HCT116 (cell line): ENCODE data around the gene WDR48. TPM values are rescaled to one million over a fixed set of nuclear protein-coding genes. Genes with fewer than 3 reads are reported as not detected.

ENCODE experiments used
- ATAC-seq: fragments of 200-7000 bp; cut with Tn5 transposase; 2 replicates; pipeline ENCODE4 v1.9.1; 2020; ENCODE audit warnings: mild to moderate bottlenecking, moderate library complexity
- BruUV-seq: library from RNA; stranded (reverse); fragments of 400-500 nt; replicated peaks from 2 replicates; lab custom pipeline; 2021; lab: Mats Ljungman, UMichigan
- CTCF ChIA-PET: fragments of 300-600 bp; sonication (Branson Sonifier 250); formaldehyde crosslinking; loops from one replicate; lab custom pipeline; 2021; ENCODE audit warnings: antibody characterized with exemption; lab: Charles Lee
- POLR2A ChIA-PET: fragments of 300-600, 350-600 bp; sonication (Branson Sonifier 250); formaldehyde crosslinking; loops from one replicate; lab custom pipeline; 2021; ENCODE audit warnings: antibody characterized with exemption; lab: Charles Lee
- RAD21 ChIA-PET, 2 experiments: fragments of 300-600 bp; sonication (Branson Sonifier 250); formaldehyde crosslinking; loops; one replicate each; lab custom pipeline; 2023; ENCODE audit warnings: low total read pairs in 2 of 2; ENCODE audit not compliant: uncharacterized antibody in 2 of 2, unreplicated experiment in 2 of 2, low non-redundant PET in 1 of 2; lab: Charles Lee
- DNase-seq: peaks from one replicate; pipeline ENCODE4 v3.0.0-alpha.2; 2010; ENCODE audit warnings: low read depth, low spot score
- H2AFZ ChIP-seq: fragments of 200-600 bp; shearing (Covaris generic), sonication (generic); 2 replicates; pipeline ENCODE4 v1.6.1; 2017; ENCODE audit warnings: low read depth, mixed run types, mixed read lengths, antibody characterized with exemption, low read length; ENCODE audit not compliant: poor library complexity, severe bottlenecking
- H3K27ac ChIP-seq: 2 replicates; pipeline ENCODE4 v1.5.1; 2012; ENCODE audit warnings: low read depth, low read length
- H3K27me3 ChIP-seq: fragments of 200-600 bp; sonication (generic); 2 replicates; pipeline ENCODE4 v1.6.1; 2016; ENCODE audit warnings: mixed run types, low read length, mixed read lengths; ENCODE audit not compliant: insufficient read depth
- H3K36me3 ChIP-seq, 2 experiments: fragments of 200-500 bp in 1 of 2; fragments of 200-600 bp in 1 of 2; sonication (Bioruptor generic) in 1 of 2; sonication (generic) in 1 of 2; 2 replicates each; pipeline versions ENCODE4 v1.5.1 to v1.6.1; 2014 to 2016; ENCODE audit warnings: low read length in 2 of 2, inconsistent platforms in 1 of 2, mixed read lengths in 1 of 2, mixed run types in 1 of 2; ENCODE audit not compliant: insufficient read depth in 2 of 2, control insufficient read depth in 1 of 2
- H3K4me1 ChIP-seq, 2 experiments: fragments of 200-600 bp in 1 of 2; sonication (generic) in 1 of 2; 2 replicates each; pipeline versions ENCODE4 v1.5.1 to v1.6.1; 2012 to 2017; ENCODE audit warnings: low read length in 2 of 2, inconsistent platforms in 1 of 2, mild to moderate bottlenecking in 1 of 2, mixed read lengths in 1 of 2, mixed run types in 1 of 2, moderate library complexity in 1 of 2; ENCODE audit not compliant: insufficient read depth in 2 of 2, control insufficient read depth in 1 of 2
- H3K4me2 ChIP-seq: fragments of 200-600 bp; sonication (generic); 2 replicates; pipeline ENCODE4 v1.6.1; 2017; ENCODE audit warnings: mixed run types, low read length, mixed read lengths
- H3K4me3 ChIP-seq, 2 experiments: fragments of 200-600 bp in 1 of 2; sonication (generic) in 1 of 2; replicated peaks in 1 of 2; 2 replicates each; pipeline ENCODE4 v1.5.1; 2011 to 2016; ENCODE audit warnings: low read length in 2 of 2, control low read depth in 1 of 2, low read depth in 1 of 2, mild to moderate bottlenecking in 1 of 2, mixed read lengths in 1 of 2, mixed run types in 1 of 2
- H3K79me2 ChIP-seq: fragments of 200-600 bp; sonication (generic); 2 replicates; pipeline ENCODE4 v1.6.1; 2017; ENCODE audit warnings: mild to moderate bottlenecking, mixed run types, low read length, moderate library complexity, mixed read lengths; ENCODE audit not compliant: insufficient read depth
- H3K9ac ChIP-seq: fragments of 200-600 bp; sonication (generic); 2 replicates; pipeline ENCODE4 v1.6.1; 2016; ENCODE audit warnings: low read length, mixed read lengths
- H3K9me2 ChIP-seq: fragments of 200-600 bp; sonication (generic), shearing (Covaris generic); 2 replicates; pipeline ENCODE4 v1.6.1; 2017; ENCODE audit warnings: mixed run types, mild to moderate bottlenecking, moderate library complexity; ENCODE audit not compliant: insufficient read depth
- H3K9me3 ChIP-seq, 2 experiments: fragments of 200-500 bp in 1 of 2; fragments of 200-600 bp in 1 of 2; sonication (Bioruptor generic) in 1 of 2; sonication (generic) in 1 of 2; 2 replicates each; pipeline ENCODE4 v1.6.1; 2014 to 2017; ENCODE audit warnings: low read length in 2 of 2, mixed read lengths in 2 of 2, inconsistent platforms in 1 of 2, low read depth in 1 of 2, mild to moderate bottlenecking in 1 of 2, mixed run types in 1 of 2, moderate library complexity in 1 of 2; ENCODE audit not compliant: control insufficient read depth in 1 of 2, insufficient read depth in 1 of 2
- H4K20me1 ChIP-seq: fragments of 200-600 bp; sonication (generic), shearing (Covaris generic); 2 replicates; pipeline ENCODE4 v1.6.1; 2017; ENCODE audit warnings: mixed run types, mild to moderate bottlenecking, moderate library complexity; ENCODE audit not compliant: insufficient read depth
- ATF3 ChIP-seq: IDR thresholded peaks from 2 replicates; pipeline ENCODE4 v1.6.1; 2012
- CBX3 ChIP-seq: IDR thresholded peaks from 2 replicates; pipeline ENCODE4 v1.6.1; 2012; ENCODE audit warnings: low read depth
- CEBPB ChIP-seq: IDR thresholded peaks from 2 replicates; pipeline ENCODE4 v1.6.1; 2012; ENCODE audit warnings: low read depth
- CTCF ChIP-seq, 3 experiments: fragments of 200-600 bp in 1 of 3; sonication (generic) in 1 of 3; IDR thresholded peaks in 2 of 3; conservative IDR thresholded peaks in 1 of 3; 2 replicates each; pipeline ENCODE4 v1.5.1; 2012 to 2017; ENCODE audit warnings: low read depth in 2 of 3, low read length in 2 of 3, antibody characterized with exemption in 1 of 3, borderline replicate concordance in 1 of 3, control low read depth in 1 of 3, mild to moderate bottlenecking in 1 of 3, mixed read lengths in 1 of 3, mixed run types in 1 of 3, moderate library complexity in 1 of 3; ENCODE audit not compliant: insufficient read depth in 1 of 3
- EGR1 ChIP-seq: IDR thresholded peaks from 2 replicates; pipeline ENCODE4 v1.6.1; 2012; ENCODE audit warnings: low read depth
- EZH2 ChIP-seq: fragments of 200-600 bp; sonication (generic); IDR thresholded peaks from 2 replicates; pipeline ENCODE4 v1.6.1; 2017; ENCODE audit warnings: antibody characterized with exemption, mixed run types
- EZH2phosphoT487 ChIP-seq: fragments of 200-600 bp; IDR thresholded peaks from 2 replicates; pipeline ENCODE4 v1.6.1; 2018; ENCODE audit warnings: antibody characterized with exemption, borderline replicate concordance
- FOSL1 ChIP-seq: IDR thresholded peaks from 2 replicates; pipeline ENCODE4 v1.6.1; 2012; ENCODE audit warnings: low read depth
- JUND ChIP-seq: IDR thresholded peaks from 2 replicates; pipeline ENCODE4 v1.6.1; 2012
- MAX ChIP-seq: IDR thresholded peaks from 2 replicates; pipeline ENCODE4 v1.6.1; 2012
- POLR2A ChIP-seq: IDR thresholded peaks from 2 replicates; pipeline ENCODE4 v1.7.0; 2011; ENCODE audit warnings: borderline replicate concordance; ENCODE audit not compliant: insufficient read depth, insufficient read length; ENCODE audit errors: extremely low read depth
- POLR2AphosphoS5 ChIP-seq: IDR thresholded peaks from 2 replicates; pipeline ENCODE4 v1.6.1; 2011; ENCODE audit warnings: mild to moderate bottlenecking, low read depth, low read length, moderate library complexity
- RAD21 ChIP-seq: IDR thresholded peaks from 2 replicates; pipeline ENCODE4 v1.6.1; 2012; ENCODE audit warnings: low read depth, mild to moderate bottlenecking
- REST ChIP-seq: IDR thresholded peaks from 2 replicates; pipeline ENCODE4 v1.6.1; 2012; ENCODE audit warnings: low read depth
- SIN3A ChIP-seq: IDR thresholded peaks from 2 replicates; pipeline ENCODE4 v1.6.1; 2012; ENCODE audit warnings: low read depth
- SP1 ChIP-seq: IDR thresholded peaks from 2 replicates; pipeline ENCODE4 v1.6.1; 2012; ENCODE audit warnings: low read depth
- SRF ChIP-seq: IDR thresholded peaks from 2 replicates; pipeline ENCODE4 v1.6.1; 2012; ENCODE audit warnings: low read depth
- TCF7L2 ChIP-seq: IDR thresholded peaks from 2 replicates; pipeline ENCODE4 v1.7.0; 2011; ENCODE audit warnings: borderline replicate concordance, inconsistent platforms; ENCODE audit not compliant: insufficient read depth, insufficient read length; ENCODE audit errors: extremely low read depth
- YY1 ChIP-seq: IDR thresholded peaks from 2 replicates; pipeline ENCODE4 v1.6.1; 2011; ENCODE audit warnings: low read length, low read depth, moderate library complexity, mild to moderate bottlenecking; ENCODE audit not compliant: insufficient replicate concordance; ENCODE audit errors: extremely low read depth
- intact Hi-C: fragments of 100-400 bp; cut with micrococcal nuclease; formaldehyde crosslinking; loops from 2 replicates; pipeline ENCODE4 v1.10.0; 2022
- total RNA-seq: library from RNA; stranded (reverse); gene quantifications from one replicate; pipeline ENCODE4 v1.2.1, GENCODE V29; 2021; ENCODE audit not compliant: unreplicated experiment

The WDR48 gene
- total RNA-seq, 1 experiment from 2014 or later: 35.6 TPM

GRCh38 chr3:39127908-39128304, 76.1 kb downstream of the WDR48 start:
- no peak overlapping the region for H3K27ac ChIP-seq
- ChIA-PET RAD21 (interaction anchor here (3.6 to 3.9 kb wide), 2 partner anchors 160 kb away, joined by 21 to 30 read pairs; no protein-coding TSS in a partner anchor), POLR2A (no interaction called here), CTCF (interaction anchor here (6.7 kb wide), 1 partner anchor 162 kb away, joined by 184 read pairs; no protein-coding TSS in a partner anchor)
- H3K4me1 ChIP-seq: peaks cover 27 to 31% of the 10 kb centered on the region in 2 experiments
- no peaks in the 10 kb centered on the region for H3K36me3 ChIP-seq
- no peak overlapping the region for H2AFZ ChIP-seq
- H3K9me3 ChIP-seq: no peaks in the 10 kb centered on the region
- no peak overlapping the region for H3K4me3 ChIP-seq
- no peaks in the 10 kb centered on the region for H3K79me2 ChIP-seq
- no peak overlapping the region for H3K4me2 ChIP-seq
- TF ChIP-seq JUND: no peak
- no peak for TF ChIP-seq POLR2A
- TF ChIP-seq EGR1: no peak
- no peak for TF ChIP-seq EZH2phosphoT487
- no peak for TF ChIP-seq CEBPB
- no peak for TF ChIP-seq TCF7L2
- no peak for TF ChIP-seq SRF
- TF ChIP-seq POLR2AphosphoS5: no peak
- no peak for TF ChIP-seq MAX
- no peak for TF ChIP-seq SIN3A
- no peak for TF ChIP-seq RAD21
- TF ChIP-seq CTCF (IDR thresholded peaks at IDR 0.05 in 2 of 3, conservative IDR thresholded peaks at IDR 0.05 in 1 of 3; ENCODE audit: borderline replicate concordance in 1 of 3, insufficient read depth in 1 of 3, low read depth in 2 of 3, low read length in 2 of 3): no peak
- TF ChIP-seq REST: no peak
- no peak for TF ChIP-seq YY1
- TF ChIP-seq EZH2: no peak
- TF ChIP-seq ATF3: no peak
- TF ChIP-seq SP1: no peak
- TF ChIP-seq CBX3: no peak
- no peak for TF ChIP-seq FOSL1
- H3K9me2 ChIP-seq: no peaks in the 10 kb centered on the region
- H4K20me1 ChIP-seq: no peaks in the 10 kb centered on the region
- no peak overlapping the region for H3K9ac ChIP-seq
- ATAC-seq: no peak
- DNase-seq: no peak
- H3K27me3 ChIP-seq: no peaks in the 10 kb centered on the region
- no TSS peak for BruUV-seq
- intact Hi-C loops: no loop called here
